Measurements from ENCODE around the gene PLEKHA3.
"Not testable (repeated sequence)": the region's sequence is repeated elsewhere in the genome, so short reads cannot be mapped to it uniquely, and the experiment has no call there.

The PLEKHA3 gene

GRCh38 chr2:178521304-178522150 is 41.3 kb downstream of the PLEKHA3 start:
- no peak for DNase-seq (ENCODE audit: low read depth)
- no peak overlapping the region for H3K4me3 ChIP-seq (replicated peaks; ENCODE audit: low read depth, low read length)
- TF ChIP-seq, protein P1, sequence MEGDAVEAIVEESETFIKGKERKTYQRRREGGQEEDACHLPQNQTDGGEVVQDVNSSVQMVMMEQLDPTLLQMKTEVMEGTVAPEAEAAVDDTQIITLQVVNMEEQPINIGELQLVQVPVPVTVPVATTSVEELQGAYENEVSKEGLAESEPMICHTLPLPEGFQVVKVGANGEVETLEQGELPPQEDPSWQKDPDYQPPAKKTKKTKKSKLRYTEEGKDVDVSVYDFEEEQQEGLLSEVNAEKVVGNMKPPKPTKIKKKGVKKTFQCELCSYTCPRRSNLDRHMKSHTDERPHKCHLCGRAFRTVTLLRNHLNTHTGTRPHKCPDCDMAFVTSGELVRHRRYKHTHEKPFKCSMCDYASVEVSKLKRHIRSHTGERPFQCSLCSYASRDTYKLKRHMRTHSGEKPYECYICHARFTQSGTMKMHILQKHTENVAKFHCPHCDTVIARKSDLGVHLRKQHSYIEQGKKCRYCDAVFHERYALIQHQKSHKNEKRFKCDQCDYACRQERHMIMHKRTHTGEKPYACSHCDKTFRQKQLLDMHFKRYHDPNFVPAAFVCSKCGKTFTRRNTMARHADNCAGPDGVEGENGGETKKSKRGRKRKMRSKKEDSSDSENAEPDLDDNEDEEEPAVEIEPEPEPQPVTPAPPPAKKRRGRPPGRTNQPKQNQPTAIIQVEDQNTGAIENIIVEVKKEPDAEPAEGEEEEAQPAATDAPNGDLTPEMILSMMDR (IDR thresholded peaks at IDR 0.05; ENCODE audit: low read length, missing control alignments) = no peak

DNA sequence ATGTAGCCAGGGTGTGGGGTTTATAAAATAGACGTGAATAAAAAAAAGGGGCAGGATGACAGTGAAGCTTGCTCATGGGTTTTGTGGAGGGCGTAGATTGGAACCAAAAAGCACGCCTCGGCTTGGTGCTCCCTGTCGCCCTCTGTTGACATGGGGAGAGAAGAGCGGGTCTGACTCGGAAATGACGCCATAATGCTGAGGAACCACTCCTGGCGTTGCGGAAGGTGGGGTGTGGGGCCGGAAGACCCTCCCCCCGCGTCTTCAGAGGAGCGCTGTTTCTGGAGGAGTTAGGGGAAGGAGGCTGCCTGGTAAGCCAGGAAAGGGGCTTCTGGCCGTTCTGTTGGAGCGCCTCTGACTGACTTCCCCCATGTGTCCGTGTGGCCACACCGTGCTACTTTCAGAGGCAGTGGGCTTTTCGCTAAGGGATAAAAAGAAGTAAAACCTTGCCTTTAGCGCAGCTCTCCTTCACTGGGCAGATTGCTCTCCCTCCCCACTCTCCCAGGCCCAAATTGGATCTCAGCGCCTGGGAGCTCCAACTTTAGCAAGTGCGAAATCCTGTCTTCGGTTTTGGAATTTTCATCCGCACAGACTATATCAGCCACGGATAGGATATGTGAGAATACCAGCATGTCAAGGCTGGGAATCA is 42.8 kb downstream of the PLEKHA3 start:
- H3K4me3 ChIP-seq (replicated peaks; ENCODE audit: low read depth, low read length) = peak overlapping the region; percentile 58
- peak; percentile 88 for DNase-seq (ENCODE audit: low read depth)
- TF ChIP-seq, protein P1 (IDR thresholded peaks at IDR 0.05; ENCODE audit: low read length, missing control alignments) = peak; percentile 92

- peak overlapping the region; percentile 58 for H3K4me3 ChIP-seq (replicated peaks; ENCODE audit: low read depth, low read length)
- TF ChIP-seq, protein P1 (IDR thresholded peaks at IDR 0.05; ENCODE audit: low read length, missing control alignments) = no peak
- no peak for DNase-seq (ENCODE audit: low read depth)
Observed at GRCh38 chr2:178523596-178524134, 43.4 kb downstream of the PLEKHA3 start.

GRCh38 chr2:178525010-178525409 is 44.8 kb downstream of the PLEKHA3 start:
- not testable (repeated sequence) for H3K4me3 ChIP-seq (replicated peaks; ENCODE audit: low read depth, low read length); DNase-seq (ENCODE audit: low read depth)

DNA sequence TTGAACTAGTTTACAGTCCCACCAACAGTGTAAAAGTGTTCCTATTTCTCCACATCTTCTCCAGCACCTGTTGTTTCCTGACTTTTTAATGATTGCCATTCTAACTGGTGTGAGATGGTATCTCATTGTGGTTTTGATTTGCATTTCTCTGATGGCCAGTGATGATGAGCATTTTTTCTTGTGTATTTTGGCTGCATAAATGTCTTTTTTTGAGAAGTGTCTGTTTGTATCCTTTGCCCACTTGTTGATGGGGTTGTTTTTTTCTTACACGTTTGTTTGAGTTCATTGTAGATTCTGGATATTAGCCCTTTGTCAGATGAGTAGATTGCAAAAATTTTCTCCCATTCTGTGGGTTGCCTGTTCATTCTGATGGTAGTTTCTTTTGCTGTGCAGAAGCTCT is 45.2 kb downstream of the PLEKHA3 start:
- not testable (repeated sequence) for H3K4me3 ChIP-seq (replicated peaks; ENCODE audit: low read depth, low read length); DNase-seq (ENCODE audit: low read depth)

DNA sequence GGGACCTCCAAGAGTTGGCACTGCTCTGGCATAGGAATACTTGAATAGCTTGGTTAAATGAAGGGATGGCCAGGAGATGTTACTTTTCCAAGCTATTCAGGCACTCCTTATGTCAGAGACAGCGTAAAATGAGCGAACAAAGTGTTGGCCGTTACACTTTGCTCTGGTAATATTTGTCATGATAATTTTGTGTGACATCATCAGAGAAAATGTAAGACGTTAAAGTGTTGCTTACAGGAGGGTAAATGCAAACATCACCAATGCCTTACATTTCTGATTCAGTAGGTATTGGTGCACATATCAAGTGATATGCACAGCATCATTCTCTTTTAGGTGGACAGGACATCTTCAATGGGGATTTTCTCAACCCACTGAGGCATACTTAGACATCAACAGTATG is 46.0 kb downstream of the PLEKHA3 start:
- no peak overlapping the region for H3K4me3 ChIP-seq (replicated peaks; ENCODE audit: low read depth, low read length)
- DNase-seq (ENCODE audit: low read depth) = no peak
- TF ChIP-seq, protein P1 (IDR thresholded peaks at IDR 0.05; ENCODE audit: low read length, missing control alignments) = no peak

DNA sequence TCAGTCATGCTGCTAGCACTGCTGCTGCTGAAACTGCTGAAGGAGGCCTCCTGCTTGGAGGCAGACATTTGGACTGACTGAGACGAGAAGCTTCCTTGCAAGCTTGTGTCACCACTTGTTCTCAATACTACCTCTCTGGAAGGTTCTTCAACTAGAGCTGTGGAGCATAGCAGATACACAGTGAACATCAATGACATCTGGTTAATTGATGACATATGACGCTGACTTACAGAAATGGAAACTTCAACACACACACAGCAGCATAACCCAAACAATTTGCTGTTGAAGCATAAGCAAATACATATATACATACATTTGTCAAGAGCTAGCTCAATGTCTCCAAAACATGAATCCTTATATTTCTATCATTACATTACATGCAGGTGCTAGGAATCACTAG is 47.3 kb downstream of the PLEKHA3 start:
- TF ChIP-seq, protein P1 (IDR thresholded peaks at IDR 0.05; ENCODE audit: low read length, missing control alignments) = no peak
- DNase-seq (ENCODE audit: low read depth) = no peak
- no peak overlapping the region for H3K4me3 ChIP-seq (replicated peaks; ENCODE audit: low read depth, low read length)
